ENCODE measurements around the gene WDR70.
"Not testable (repeated sequence)": the region's sequence is repeated elsewhere in the genome, so short reads cannot be mapped to it uniquely, and the experiment has no call there.

WDR70 gene

GRCh38 chr5:37518356-37518755 lies 139.2 kb downstream of the WDR70 start:
- DNase-seq, result not testable (repeated sequence)

GRCh38 chr5:37519304-37519703 lies 140.2 kb downstream of the WDR70 start:
- no peak for DNase-seq

- no peak for DNase-seq
Observed at GRCh38 chr5:37519807-37520206, 140.7 kb downstream of the WDR70 start.

GRCh38 chr5:37520811-37521210 lies 141.7 kb downstream of the WDR70 start:
- no peak for DNase-seq

- DNase-seq, result no peak
Observed at GRCh38 chr5:37532976-37533740, 154.0 kb downstream of the WDR70 start.

GRCh38 chr5:37533851-37534250 lies 154.7 kb downstream of the WDR70 start:
- DNase-seq, result no peak

- no peak for DNase-seq
Observed at GRCh38 chr5:37539459-37539858, 160.3 kb downstream of the WDR70 start.

GRCh38 chr5:37543216-37543615 lies 164.1 kb downstream of the WDR70 start:
- DNase-seq, result no peak

GRCh38 chr5:37549411-37549810 lies 170.3 kb downstream of the WDR70 start:
- no peak for DNase-seq

- no peak for DNase-seq
Observed at GRCh38 chr5:37552161-37552560, 173.0 kb downstream of the WDR70 start.

- DNase-seq, result no peak
Observed at GRCh38 chr5:37552770-37553719, 173.9 kb downstream of the WDR70 start.

- DNase-seq, result no peak
Observed at GRCh38 chr5:37553720-37554404, 174.7 kb downstream of the WDR70 start.

- DNase-seq, result no peak
Observed at GRCh38 chr5:37554405-37554739, 175.3 kb downstream of the WDR70 start.

GRCh38 chr5:37554938-37555337 lies 175.8 kb downstream of the WDR70 start:
- no peak for DNase-seq

GRCh38 chr5:37557734-37558293 lies 178.7 kb downstream of the WDR70 start:
- DNase-seq, result no peak

- no peak for DNase-seq
Observed at GRCh38 chr5:37565062-37565670, 186.0 kb downstream of the WDR70 start.

GRCh38 chr5:37567566-37567965 lies 188.4 kb downstream of the WDR70 start:
- no peak for DNase-seq

- no peak for DNase-seq
Observed at GRCh38 chr5:37568018-37568753, 189.1 kb downstream of the WDR70 start.

GRCh38 chr5:37568893-37569292 lies 189.8 kb downstream of the WDR70 start:
- DNase-seq, result no peak

GRCh38 chr5:37569466-37569865 lies 190.3 kb downstream of the WDR70 start:
- no peak for DNase-seq

GRCh38 chr5:37570597-37570996 lies 191.5 kb downstream of the WDR70 start:
- DNase-seq, result no peak

GRCh38 chr5:37571985-37572384 lies 192.9 kb downstream of the WDR70 start:
- no peak for DNase-seq

All from effector CD8-positive, alpha-beta T cell (primary cell).